Measurements from ENCODE around the gene LRRC3. TPM values are rescaled to one million over a fixed set of nuclear protein-coding genes. Genes with fewer than 3 reads are reported as not detected.

The LRRC3 gene
- total RNA-seq, 1 donor from 2014 or later: 3.3 TPM

- intact Hi-C loops (cut with DNase I): no loop called here
- DNase-seq (ENCODE audit: missing footprints) (peak; percentile 50), ATAC-seq (no peak)
Observed at GRCh38 chr21:44450999-44451398, 4.3 kb upstream of the LRRC3 start.

GRCh38 chr21:44453120-44453519, 2.2 kb upstream of the LRRC3 start:
- intact Hi-C loops (cut with DNase I): no loop called here
- DNase-seq (ENCODE audit: missing footprints) (no peak), ATAC-seq (no peak)

GRCh38 chr21:44454058-44454457, 1.3 kb upstream of the LRRC3 start:
- intact Hi-C loops (cut with DNase I): no loop called here

DNA sequence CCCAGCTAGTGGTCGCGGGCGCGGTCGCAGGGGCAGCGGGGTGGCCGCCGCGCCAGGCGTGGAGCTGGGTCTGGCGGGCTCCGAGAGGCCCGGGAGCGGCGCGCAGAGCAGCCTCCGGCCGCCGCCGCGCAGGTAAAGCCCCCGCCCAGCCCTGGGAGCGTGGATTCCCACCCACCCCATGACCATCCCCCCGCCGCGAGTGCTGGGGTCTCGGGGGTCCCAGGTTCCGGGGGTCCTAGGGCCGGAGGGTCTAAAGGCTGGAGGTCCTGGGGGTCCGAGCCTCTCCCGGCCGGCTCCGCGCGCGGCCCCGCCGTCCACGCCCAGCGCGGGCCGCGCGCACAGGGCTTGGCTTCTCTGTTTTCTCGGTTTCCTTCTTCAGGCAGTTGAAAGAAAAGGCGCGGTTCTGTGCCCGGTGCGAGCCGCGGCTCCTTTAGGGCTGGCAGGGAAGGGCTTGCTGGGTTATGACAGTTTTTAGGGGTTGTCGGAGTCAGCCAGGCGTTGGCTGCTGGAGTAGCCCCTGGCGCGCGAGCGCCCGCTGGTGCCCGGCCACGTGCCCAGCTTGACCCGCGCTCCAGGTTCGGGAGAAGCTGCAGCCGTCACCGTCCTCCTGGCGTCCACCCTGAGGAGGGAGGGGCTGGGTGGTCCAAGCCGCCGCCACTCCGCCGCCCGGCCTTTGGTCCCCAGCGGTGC, 359 bp downstream of the LRRC3 start:
- intact Hi-C loops (cut with DNase I): no loop called here
- DNase-seq (ENCODE audit: missing footprints) (peak; percentile 71), ATAC-seq (peak; percentile 54)

More at GRCh38 chr21:44454058-44454457, 1.3 kb upstream of the LRRC3 start:
- ATAC-seq (no peak), DNase-seq (ENCODE audit: missing footprints) (no peak)

GRCh38 chr21:44456214-44456914, 1.1 kb downstream of the LRRC3 start:
- ATAC-seq (no peak), DNase-seq (ENCODE audit: missing footprints) (peak; percentile 57)
- intact Hi-C loops (cut with DNase I): no loop called here

DNA sequence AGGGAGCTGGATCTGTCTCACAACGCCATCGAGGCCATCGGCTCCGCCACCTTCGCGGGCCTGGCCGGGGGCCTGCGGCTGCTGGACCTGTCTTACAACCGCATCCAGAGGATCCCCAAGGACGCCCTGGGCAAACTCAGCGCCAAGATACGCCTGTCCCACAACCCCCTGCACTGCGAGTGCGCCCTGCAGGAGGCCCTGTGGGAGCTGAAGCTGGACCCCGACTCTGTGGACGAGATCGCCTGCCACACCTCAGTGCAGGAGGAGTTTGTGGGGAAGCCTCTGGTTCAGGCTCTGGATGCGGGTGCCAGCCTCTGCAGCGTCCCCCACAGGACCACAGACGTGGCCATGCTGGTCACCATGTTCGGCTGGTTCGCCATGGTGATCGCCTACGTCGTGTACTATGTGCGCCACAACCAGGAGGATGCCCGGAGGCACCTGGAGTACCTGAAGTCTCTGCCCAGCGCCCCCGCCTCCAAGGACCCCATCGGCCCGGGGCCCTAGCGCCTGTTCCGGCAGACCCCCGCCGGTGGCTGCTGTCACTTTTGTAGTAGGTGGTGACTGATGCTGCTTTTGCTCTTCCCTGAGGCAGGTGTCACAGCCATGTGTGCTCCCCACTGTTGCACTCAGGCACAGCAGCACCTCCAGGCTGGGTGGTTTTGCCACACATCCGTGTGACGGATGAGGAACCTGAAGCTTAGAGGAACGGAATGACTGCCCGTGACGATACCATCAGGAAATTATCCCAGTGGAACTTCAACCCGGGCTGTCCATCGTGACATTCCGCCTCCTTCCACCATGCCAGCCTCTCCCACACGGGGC, 1.8 kb downstream of the LRRC3 start:
- ATAC-seq (no peak), DNase-seq (ENCODE audit: missing footprints) (peak; percentile 63)
- intact Hi-C loops (cut with DNase I): no loop called here

- DNase-seq (ENCODE audit: missing footprints): peak; percentile 11
- no peak for ATAC-seq
- intact Hi-C loops (cut with DNase I): no loop called here
Observed at GRCh38 chr21:44458971-44459711, 3.8 kb downstream of the LRRC3 start.

DNA sequence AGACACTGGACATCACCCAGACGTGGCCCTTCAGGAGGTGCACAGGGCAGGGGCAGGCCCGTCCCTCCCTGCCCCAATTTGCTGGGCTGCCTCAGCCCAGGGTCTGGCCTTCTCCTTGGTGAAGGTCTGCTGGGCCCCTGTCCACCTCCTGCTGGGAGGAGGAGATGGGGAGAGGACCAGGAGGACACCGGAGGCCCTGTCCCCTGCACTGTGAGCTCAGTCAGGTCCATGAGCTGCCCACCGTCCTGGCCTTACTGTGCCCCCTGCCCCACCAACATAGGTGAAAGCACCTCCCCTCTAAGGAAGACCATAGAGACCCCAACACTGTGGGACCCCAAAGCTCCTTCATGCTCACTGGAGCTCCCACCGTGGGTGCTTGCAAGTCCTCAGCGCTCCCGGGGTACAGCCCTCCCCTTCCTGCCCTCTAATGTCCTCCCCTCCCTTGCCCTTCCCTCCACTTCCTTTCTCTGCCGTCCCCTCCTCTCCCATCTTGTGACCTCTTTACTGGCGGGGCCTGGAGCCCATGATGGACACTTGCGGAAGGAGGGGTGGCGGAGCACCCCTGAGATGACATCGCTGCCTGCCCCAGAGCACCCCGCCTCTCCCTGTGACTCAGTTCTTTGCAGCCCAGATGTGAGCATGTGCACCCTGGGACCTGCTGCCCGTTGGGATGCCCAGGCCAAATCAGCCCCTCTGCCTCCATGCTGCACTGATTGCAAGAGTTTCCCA, 4.6 kb downstream of the LRRC3 start:
- no peak for ATAC-seq
- intact Hi-C loops (cut with DNase I): no loop called here
- no peak for DNase-seq (ENCODE audit: missing footprints)

DNA sequence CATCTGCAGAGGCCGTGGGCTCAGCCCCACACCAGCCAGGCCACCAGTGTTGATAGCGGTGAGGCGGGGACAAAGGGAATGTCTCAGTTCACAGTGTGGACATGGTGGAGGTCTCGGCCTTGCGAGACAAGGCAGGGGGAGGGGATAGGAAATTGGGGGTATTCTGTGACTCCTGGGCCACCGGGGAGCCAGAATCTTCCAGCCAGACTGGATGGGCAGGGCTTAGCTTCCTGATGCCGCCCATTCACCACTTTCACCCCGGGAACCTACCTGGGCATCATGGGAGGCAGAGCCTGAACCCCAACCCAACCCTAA, 5.1 kb downstream of the LRRC3 start:
- DNase-seq (ENCODE audit: missing footprints) (no peak), ATAC-seq (no peak)
- intact Hi-C loops (cut with DNase I): no loop called here

DNA sequence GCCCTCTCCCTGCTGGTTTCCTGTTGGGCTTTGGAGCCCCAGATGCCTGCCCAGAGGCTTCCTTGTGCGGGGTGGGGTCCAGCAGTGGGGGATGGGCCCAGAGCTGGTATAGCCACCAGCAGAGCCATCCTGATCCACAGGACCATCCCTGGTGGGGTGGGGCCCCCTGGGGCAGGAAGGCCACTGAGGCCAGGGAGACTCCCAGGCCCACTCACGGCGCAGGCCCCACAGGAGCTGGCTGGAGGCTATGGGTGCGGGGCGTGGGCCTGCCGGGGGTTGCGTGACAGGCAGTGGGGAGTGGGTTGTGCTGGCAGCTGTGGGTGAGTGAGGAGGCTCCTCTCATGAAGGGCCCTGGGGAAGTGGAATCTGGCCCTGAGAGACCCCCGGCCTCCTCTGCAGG, 5.7 kb downstream of the LRRC3 start:
- peak; percentile 21 for DNase-seq (ENCODE audit: missing footprints)
- intact Hi-C loops (cut with DNase I): no loop called here

GRCh38 chr21:44461464-44462001, 6.2 kb downstream of the LRRC3 start:
- DNase-seq (ENCODE audit: missing footprints) (peak; percentile 65), ATAC-seq (peak; percentile 72)
- intact Hi-C loops (cut with DNase I): no loop called here

More for the DNA sequence above, 5.7 kb downstream of the LRRC3 start:
- no peak for ATAC-seq

- intact Hi-C loops (cut with DNase I): no loop called here
- ATAC-seq: no peak
- DNase-seq (ENCODE audit: missing footprints): peak; percentile 23
Observed at GRCh38 chr21:44462086-44462833, 7.0 kb downstream of the LRRC3 start.

DNA sequence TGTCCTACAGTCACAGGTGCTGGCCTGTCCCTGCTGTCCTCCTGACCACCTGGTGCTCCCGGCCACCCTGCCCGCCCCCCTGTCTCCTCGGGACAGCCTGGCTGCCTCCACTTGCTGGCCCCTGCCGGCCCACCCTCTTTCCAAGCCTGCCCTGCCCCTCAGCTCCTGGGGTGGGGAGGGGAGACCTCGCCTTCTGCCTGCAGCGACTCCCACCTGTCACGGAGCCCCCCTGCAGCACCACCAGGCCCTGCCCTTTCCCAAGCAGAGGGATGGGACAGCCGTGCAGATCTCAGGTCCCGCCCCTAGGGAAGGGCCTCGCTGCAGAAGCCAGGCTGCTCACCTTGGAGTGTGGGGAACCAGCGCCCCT, 7.5 kb downstream of the LRRC3 start:
- ATAC-seq (no peak), DNase-seq (ENCODE audit: missing footprints) (peak; percentile 31)
- intact Hi-C loops (cut with DNase I): no loop called here

DNA sequence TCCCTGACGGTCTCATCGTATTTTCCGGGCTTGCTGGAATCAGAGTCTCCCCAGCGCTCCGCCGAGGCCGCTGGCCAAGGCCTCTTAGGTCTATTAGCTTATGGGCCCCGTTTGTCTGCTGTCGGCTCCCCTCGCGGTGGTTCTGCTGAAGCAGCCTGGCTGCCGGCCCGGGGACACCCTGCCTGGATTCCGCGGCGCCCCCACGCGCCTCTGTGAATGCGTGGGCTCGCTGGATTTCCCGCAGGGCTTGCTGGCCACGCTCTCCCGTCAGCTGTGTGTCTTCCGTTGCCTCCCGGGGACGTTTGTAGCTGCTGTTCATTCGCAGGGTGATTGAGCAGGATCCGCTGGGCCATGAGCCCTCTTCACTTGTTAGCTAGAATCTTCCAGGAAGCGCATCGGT, 8.4 kb downstream of the LRRC3 start:
- DNase-seq (ENCODE audit: missing footprints) (no peak), ATAC-seq (no peak)
- intact Hi-C loops (cut with DNase I): no loop called here

- intact Hi-C loops (cut with DNase I): no loop called here
- no peak for ATAC-seq
- no peak for DNase-seq (ENCODE audit: missing footprints)
Observed at GRCh38 chr21:44464351-44464750, 9.0 kb downstream of the LRRC3 start.

DNA sequence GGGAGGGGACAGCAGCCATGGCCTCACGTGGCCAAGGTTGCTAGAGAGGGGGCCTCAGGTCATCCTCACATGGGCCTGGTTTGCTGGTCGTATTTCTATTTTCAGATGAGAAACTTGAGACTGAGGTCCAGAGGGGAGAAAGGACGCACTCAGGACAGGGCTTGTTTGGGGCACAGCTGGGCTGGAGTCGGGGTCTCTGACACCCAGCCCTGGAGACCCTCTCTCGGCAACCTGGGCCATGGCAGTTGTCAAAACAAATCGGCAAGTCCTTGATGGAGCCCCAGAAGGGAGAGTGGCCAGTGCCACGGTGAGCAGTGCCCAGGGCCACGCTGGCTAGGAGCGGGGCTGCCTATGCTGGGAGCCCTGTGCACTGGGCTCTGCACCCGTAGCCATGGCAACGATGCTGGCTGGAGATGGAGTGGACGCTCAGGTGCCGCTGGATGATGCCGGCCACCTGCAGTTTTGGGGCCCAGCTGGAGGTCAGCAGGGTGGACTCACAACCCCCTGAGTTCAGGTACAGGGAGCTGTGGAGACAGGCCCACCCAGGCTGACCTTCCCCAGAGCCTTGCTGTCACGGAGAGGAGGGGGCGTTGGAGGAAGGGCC, 11.1 kb downstream of the LRRC3 start:
- intact Hi-C loops (cut with DNase I): no loop called here
- DNase-seq (ENCODE audit: missing footprints): no peak
- ATAC-seq: no peak

All from Right ventricle myocardium inferior (tissue), 1 donor.